Measurements from ENCODE around the gene TMEM140.

DNA sequence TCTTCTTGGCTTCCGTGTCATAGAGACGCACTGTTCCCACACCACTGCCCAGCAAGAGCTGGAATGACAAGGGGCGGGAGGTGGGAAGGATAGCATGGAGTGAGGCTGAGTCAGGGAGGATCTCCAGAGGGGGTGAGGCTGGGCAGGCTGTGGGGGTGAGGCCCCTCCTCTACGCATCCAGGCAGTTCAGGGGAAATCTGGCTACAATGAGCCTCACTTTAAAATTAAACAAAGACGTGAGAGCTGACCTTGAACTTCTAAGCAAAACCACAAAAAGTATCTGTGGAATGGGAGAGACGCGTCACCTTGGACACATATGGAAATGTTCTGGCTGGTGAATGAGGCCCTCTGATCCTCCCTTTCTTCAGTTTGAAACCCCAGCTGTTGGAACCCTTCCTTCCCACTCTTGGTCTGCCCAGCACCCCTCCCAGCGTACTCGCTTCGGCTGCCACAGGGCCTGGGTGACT lies 45.8 kb downstream of the TMEM140 start:
- TF ChIP-seq EP300 (IDR thresholded peaks at IDR 0.05; ENCODE audit: borderline replicate concordance) (no peak), RAD21 (IDR thresholded peaks at IDR 0.05; ENCODE audit: low read depth) (no peak), CEBPB (IDR thresholded peaks at IDR 0.05) (no peak), EGR1 (IDR thresholded peaks at IDR 0.05) (no peak), TAF1 (IDR thresholded peaks at IDR 0.05; ENCODE audit: low read depth) (no peak), NFIC (IDR thresholded peaks at IDR 0.05) (no peak), TEAD4 (IDR thresholded peaks at IDR 0.05) (no peak), MAX (IDR thresholded peaks at IDR 0.05) (no peak)
- TF ChIP-seq, protein P1, sequence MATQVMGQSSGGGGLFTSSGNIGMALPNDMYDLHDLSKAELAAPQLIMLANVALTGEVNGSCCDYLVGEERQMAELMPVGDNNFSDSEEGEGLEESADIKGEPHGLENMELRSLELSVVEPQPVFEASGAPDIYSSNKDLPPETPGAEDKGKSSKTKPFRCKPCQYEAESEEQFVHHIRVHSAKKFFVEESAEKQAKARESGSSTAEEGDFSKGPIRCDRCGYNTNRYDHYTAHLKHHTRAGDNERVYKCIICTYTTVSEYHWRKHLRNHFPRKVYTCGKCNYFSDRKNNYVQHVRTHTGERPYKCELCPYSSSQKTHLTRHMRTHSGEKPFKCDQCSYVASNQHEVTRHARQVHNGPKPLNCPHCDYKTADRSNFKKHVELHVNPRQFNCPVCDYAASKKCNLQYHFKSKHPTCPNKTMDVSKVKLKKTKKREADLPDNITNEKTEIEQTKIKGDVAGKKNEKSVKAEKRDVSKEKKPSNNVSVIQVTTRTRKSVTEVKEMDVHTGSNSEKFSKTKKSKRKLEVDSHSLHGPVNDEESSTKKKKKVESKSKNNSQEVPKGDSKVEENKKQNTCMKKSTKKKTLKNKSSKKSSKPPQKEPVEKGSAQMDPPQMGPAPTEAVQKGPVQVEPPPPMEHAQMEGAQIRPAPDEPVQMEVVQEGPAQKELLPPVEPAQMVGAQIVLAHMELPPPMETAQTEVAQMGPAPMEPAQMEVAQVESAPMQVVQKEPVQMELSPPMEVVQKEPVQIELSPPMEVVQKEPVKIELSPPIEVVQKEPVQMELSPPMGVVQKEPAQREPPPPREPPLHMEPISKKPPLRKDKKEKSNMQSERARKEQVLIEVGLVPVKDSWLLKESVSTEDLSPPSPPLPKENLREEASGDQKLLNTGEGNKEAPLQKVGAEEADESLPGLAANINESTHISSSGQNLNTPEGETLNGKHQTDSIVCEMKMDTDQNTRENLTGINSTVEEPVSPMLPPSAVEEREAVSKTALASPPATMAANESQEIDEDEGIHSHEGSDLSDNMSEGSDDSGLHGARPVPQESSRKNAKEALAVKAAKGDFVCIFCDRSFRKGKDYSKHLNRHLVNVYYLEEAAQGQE (IDR thresholded peaks at IDR 0.05; ENCODE audit: low read depth): no peak

All from Ishikawa (cell line).